CD4-positive, alpha-beta T cell (primary cell): Measurements from ENCODE around the gene MAOB. TPM values are rescaled to one million over a fixed set of nuclear protein-coding genes. Genes with fewer than 3 reads are reported as not detected.

Experiments used
- ATAC-seq: fragments of 200-7000 bp; cut with Tn5 transposase; one replicate; pipeline ENCODE4 v1.10.0; 2022; ENCODE audit warnings: mild to moderate bottlenecking; ENCODE audit not compliant: poor library complexity
- CTCF ChIA-PET: fragments of 350-600 bp; sonication (Branson Sonifier 250); formaldehyde crosslinking; loops from one replicate; lab custom pipeline; 2021; ENCODE audit warnings: antibody characterized with exemption, inconsistent platforms; lab: Charles Lee
- POLR2A ChIA-PET: fragments of 350-600 bp; sonication (Branson Sonifier 250); formaldehyde crosslinking; loops from one replicate; lab custom pipeline; 2021; ENCODE audit warnings: antibody characterized with exemption, inconsistent platforms; lab: Charles Lee
- DNase-seq, 14 experiments: peaks; one replicate each; pipeline ENCODE4 v3.0.0-alpha.2; 2013 to 2020; ENCODE audit warnings: mixed read lengths in 2 of 14
- H3K27ac ChIP-seq, 2 donors: one replicate each; pipeline versions ENCODE4 v1.5.1 to v1.7.0; 2013; ENCODE audit warnings: low read length in 2 of 2, low read depth in 1 of 2, mild to moderate bottlenecking in 1 of 2
- H3K27me3 ChIP-seq, 2 experiments: 1 replicate in 1 of 2; 2 replicates in 1 of 2; pipeline versions ENCODE4 v1.6.1 to v1.7.0; 2013; ENCODE audit warnings: low read length in 2 of 2, control low read depth in 1 of 2, mild to moderate bottlenecking in 1 of 2, moderate library complexity in 1 of 2; ENCODE audit not compliant: insufficient read depth in 2 of 2, control insufficient read depth in 1 of 2
- H3K36me3 ChIP-seq: one replicate; pipeline ENCODE4 v1.6.1; 2013; ENCODE audit warnings: low read length, control low read depth; ENCODE audit not compliant: insufficient read depth
- H3K4me1 ChIP-seq: one replicate; pipeline ENCODE4 v1.6.1; 2013; ENCODE audit warnings: low read length, control low read depth; ENCODE audit not compliant: insufficient read depth
- H3K4me3 ChIP-seq: one replicate; pipeline ENCODE4 v1.5.1; 2013; ENCODE audit warnings: mild to moderate bottlenecking, low read length, moderate library complexity
- H3K9me3 ChIP-seq, 2 experiments: 1 replicate in 1 of 2; 2 replicates in 1 of 2; pipeline versions ENCODE4 v1.6.1 to v1.7.0; 2013; ENCODE audit warnings: low read length in 2 of 2, mild to moderate bottlenecking in 2 of 2, control low read depth in 1 of 2, moderate library complexity in 1 of 2; ENCODE audit not compliant: control insufficient read depth in 1 of 2, insufficient read depth in 1 of 2
- H3K27ac Mint-ChIP-seq: one replicate; pipeline ENCODE4 v1.8.0; 2020; ENCODE audit warnings: mixed read lengths
- H3K27me3 Mint-ChIP-seq: one replicate; pipeline ENCODE4 v1.8.0; 2021; ENCODE audit warnings: mixed read lengths
- H3K36me3 Mint-ChIP-seq: one replicate; pipeline ENCODE4 v1.8.0; 2021; ENCODE audit warnings: low read depth, mixed read lengths
- H3K4me1 Mint-ChIP-seq: one replicate; pipeline ENCODE4 v1.8.0; 2021; ENCODE audit warnings: low read depth, mixed read lengths
- H3K4me3 Mint-ChIP-seq: one replicate; pipeline ENCODE4 v1.8.0; 2020; ENCODE audit warnings: mild to moderate bottlenecking, mixed read lengths
- H3K9me3 Mint-ChIP-seq: one replicate; pipeline ENCODE4 v1.8.0; 2020; ENCODE audit warnings: mixed read lengths
- intact Hi-C, 2 experiments: fragments of 100-400 bp; cut with DNase I in 1 of 2; cut with micrococcal nuclease in 1 of 2; formaldehyde crosslinking; loops; one replicate each; pipeline versions ENCODE4 v1.15.1 to v1.9.0; 2023 to 2025; cut with DNase I, micrococcal nuclease
- total RNA-seq, 174 experiments: library from RNA in 2 of 174; stranded (reverse) in 2 of 174; gene quantifications; one replicate each; pipeline ENCODE4 v1.2.3 and lab custom pipeline; 2021 to 2026
- TF ChIP-seq, protein P1 (sequence below): fragments of 200-600 bp; IDR thresholded peaks from one replicate; pipeline ENCODE4 v1.8.0; 2022; ENCODE audit warnings: antibody characterized with exemption, mild to moderate bottlenecking

Gene MAOB
- total RNA-seq, 2 experiments from 2014 or later, result not detected

- TF ChIP-seq, protein P1, sequence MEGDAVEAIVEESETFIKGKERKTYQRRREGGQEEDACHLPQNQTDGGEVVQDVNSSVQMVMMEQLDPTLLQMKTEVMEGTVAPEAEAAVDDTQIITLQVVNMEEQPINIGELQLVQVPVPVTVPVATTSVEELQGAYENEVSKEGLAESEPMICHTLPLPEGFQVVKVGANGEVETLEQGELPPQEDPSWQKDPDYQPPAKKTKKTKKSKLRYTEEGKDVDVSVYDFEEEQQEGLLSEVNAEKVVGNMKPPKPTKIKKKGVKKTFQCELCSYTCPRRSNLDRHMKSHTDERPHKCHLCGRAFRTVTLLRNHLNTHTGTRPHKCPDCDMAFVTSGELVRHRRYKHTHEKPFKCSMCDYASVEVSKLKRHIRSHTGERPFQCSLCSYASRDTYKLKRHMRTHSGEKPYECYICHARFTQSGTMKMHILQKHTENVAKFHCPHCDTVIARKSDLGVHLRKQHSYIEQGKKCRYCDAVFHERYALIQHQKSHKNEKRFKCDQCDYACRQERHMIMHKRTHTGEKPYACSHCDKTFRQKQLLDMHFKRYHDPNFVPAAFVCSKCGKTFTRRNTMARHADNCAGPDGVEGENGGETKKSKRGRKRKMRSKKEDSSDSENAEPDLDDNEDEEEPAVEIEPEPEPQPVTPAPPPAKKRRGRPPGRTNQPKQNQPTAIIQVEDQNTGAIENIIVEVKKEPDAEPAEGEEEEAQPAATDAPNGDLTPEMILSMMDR, result no peak
- peaks cover 6% of the 10 kb centered on the region for H3K4me1 ChIP-seq
- H3K36me3 Mint-ChIP-seq, result no peaks in the 10 kb centered on the region
- no peak overlapping the region for H3K4me3 ChIP-seq
- no peak for DNase-seq
- no peaks in the 10 kb centered on the region for H3K9me3 ChIP-seq
- no peaks in the 10 kb centered on the region for H3K36me3 ChIP-seq
- H3K9me3 Mint-ChIP-seq, result no peaks in the 10 kb centered on the region
- H3K27ac ChIP-seq, result no peak overlapping the region
- H3K4me1 Mint-ChIP-seq, result no peaks in the 10 kb centered on the region
- H3K27me3 Mint-ChIP-seq, result peaks cover 20% of the 10 kb centered on the region
- peaks cover 0 to 24% of the 10 kb centered on the region in 2 experiments for H3K27me3 ChIP-seq
- no peak for ATAC-seq
- ChIA-PET CTCF (no interaction called here), POLR2A (no interaction called here)
- H3K27ac Mint-ChIP-seq, result no peak overlapping the region
- intact Hi-C loops, result no loop called here
- no peak overlapping the region for H3K4me3 Mint-ChIP-seq
These were observed 598 bp downstream of the MAOB start for GRCh38 chrX:43881410-43882293.

DNA sequence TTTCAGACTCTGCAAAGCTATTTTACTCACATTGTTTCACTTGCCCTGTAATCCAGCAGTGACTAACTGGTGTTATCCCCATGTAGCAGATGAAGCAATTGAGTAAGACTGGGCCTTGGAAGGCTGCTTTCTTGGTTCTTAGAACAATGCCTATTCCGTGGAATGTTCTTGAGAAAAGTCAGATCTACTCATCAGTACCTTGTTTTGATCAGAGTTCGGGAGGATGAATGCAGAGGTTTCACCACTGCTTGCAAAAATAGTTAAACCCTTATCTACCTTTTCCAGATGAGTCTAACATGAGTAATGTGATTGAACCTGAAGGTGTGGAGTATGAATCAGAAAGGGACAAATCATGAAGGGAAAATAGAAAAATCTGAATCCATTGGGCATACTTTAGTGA is 1.8 kb downstream of the MAOB start:
- Mint-ChIP-seq H3K4me3 (no peak overlapping the region), H3K27me3 (peaks cover 20% of the 10 kb centered on the region), H3K9me3 (no peaks in the 10 kb centered on the region), H3K36me3 (no peaks in the 10 kb centered on the region), H3K4me1 (no peaks in the 10 kb centered on the region), H3K27ac (no peak overlapping the region)
- Histone ChIP-seq H3K4me1 (peaks cover 6% of the 10 kb centered on the region), H3K27me3 (peaks cover 0 to 24% of the 10 kb centered on the region in 2 experiments), H3K9me3 (no peaks in the 10 kb centered on the region), H3K36me3 (no peaks in the 10 kb centered on the region), H3K27ac (no peak overlapping the region), H3K4me3 (no peak overlapping the region)
- ATAC-seq, result no peak
- intact Hi-C loops, result no loop called here
- POLR2A ChIA-PET, result no interaction called here
- TF ChIP-seq, protein P1, result no peak
- CTCF ChIA-PET, result no interaction called here
- DNase-seq, result no peak

DNA sequence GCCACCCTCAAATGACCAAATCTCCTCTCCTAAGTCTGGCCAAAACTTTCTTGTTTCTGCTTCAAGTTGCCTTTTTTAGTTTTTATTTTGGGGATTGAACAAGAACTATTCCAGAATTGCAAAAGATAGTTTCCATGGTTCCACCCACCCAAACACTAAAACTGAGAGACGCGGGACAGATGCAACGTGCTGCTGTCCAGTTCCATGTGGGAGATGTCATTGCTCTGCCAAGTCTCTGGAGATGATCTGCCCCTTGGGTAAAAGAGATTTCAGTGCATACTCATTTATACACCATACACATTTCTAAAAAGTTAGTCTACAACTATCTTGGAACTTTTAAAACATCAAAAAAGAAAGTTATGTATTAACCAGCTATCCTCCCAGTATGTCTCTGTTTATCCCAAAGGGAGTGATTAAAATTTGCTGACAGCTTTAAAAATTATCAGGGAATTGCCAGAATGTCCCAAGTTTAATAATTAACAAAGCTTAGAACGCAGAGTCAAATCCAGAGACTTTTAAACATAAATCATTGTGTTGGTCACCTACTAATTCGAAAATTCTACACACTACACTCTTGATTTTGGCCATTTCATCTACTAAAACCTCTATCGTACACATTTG is 3.2 kb downstream of the MAOB start:
- no peak overlapping the region for H3K27ac ChIP-seq
- no peaks in the 10 kb centered on the region for H3K36me3 ChIP-seq
- no peaks in the 10 kb centered on the region for H3K9me3 ChIP-seq
- Mint-ChIP-seq H3K27ac (no peak overlapping the region), H3K9me3 (no peaks in the 10 kb centered on the region), H3K36me3 (no peaks in the 10 kb centered on the region), H3K4me3 (no peak overlapping the region), H3K27me3 (peaks cover 20% of the 10 kb centered on the region), H3K4me1 (no peaks in the 10 kb centered on the region)
- no peak overlapping the region for H3K4me3 ChIP-seq
- H3K27me3 ChIP-seq, result peaks cover 0 to 24% of the 10 kb centered on the region in 2 experiments
- TF ChIP-seq, protein P1, result no peak
- ATAC-seq, result no peak
- intact Hi-C loops, result no loop called here
- peaks cover 6% of the 10 kb centered on the region for H3K4me1 ChIP-seq
- no peak for DNase-seq
- ChIA-PET CTCF (no interaction called here), POLR2A (no interaction called here)
